Fibroblast of the conjunctiva (primary cell): ENCODE measurements around the gene TPX2.
"Not testable (repeated sequence)": the region's sequence is repeated elsewhere in the genome, so short reads cannot be mapped to it uniquely, and the experiment has no call there.

ENCODE experiments used
- DNase-seq: peaks from one replicate; pipeline ENCODE4 v3.0.0-alpha.2; 2010; ENCODE audit warnings: low read depth

TPX2 gene

GRCh38 chr20:31720486-31721407, 18.3 kb upstream of the TPX2 start:
- DNase-seq: no peak

DNA sequence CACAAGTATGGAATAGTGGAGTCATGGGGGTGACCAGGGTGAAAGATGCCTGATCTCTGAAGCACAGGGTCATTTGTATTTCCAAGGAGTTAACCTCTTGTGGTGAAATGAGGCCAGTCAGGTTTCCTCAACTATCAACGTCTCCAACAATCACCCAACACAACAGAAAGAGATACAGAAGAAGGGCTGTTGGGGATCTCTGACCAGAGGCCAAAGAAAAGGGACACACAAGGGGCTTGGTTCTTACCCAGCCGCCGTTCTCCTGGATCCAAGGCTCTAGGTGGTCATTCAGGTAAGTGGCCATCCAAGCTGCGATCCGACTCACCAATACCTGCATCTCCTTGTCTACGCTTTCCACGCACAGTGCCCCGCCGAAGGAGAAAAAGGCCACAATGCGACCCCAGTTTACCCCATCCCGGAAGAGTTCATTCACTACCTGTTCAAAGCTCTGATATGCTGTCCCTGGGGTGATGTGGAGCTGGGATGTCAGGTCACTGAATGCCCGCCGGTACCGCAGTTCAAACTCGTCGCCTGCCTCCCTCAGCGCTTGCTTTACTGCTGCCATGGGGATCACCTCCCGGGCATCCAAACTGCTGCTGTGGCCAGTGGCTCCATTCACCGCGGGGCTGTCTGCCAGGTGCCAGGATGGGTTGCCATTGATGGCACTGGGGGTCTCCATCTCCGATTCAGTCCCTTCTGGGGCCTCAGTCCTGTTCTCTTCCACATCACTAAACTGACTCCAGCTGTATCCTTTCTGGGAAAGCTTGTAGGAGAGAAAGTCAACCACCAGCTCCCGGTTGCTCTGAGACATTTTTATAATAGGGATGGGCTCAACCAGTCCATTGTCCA, 17.5 kb upstream of the TPX2 start:
- DNase-seq: no peak

DNA sequence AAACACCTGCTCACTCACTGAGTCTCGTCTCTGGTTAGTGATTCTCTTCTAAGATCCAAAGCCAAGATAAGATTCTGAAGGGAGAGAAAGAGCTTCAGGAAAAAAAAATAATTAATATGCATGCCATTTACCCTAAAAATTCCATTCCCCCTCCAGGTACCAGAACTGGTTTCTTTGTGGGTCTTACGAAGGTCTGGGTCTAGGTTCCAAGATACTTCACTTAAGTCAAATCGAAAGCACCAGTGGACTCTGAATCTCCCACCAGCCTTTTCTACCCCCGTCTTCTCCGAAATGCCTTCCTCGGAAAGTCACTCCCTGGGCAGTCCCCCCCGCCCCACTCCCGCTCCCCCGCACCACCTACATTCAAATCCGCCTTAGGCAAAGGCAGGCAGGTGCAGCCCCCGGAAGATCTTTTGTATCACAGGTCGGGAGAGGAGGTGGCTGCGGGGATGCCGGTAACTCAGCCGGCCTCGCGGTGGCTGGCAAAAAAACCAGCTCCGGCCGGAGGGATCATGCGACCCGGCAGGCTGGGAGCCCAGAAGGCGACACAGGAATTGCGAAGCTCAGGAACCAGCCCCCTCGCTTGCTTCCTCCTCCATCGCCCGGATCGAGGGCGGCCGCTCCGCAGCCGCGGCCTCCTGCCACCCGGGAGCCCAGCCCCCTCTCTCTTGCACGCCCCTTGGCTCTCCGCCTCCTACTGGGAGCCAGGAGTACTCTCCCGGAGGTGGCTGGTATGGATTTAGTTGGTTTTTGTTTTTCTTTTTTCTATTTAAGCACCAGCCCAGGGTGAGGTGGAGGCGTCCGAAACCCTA, 16.6 kb upstream of the TPX2 start, which contains the start of gene BCL2L1:
TSS of gene BCL2L1 (minus strand) at position 612 of the 812 bp plus-strand sequence. CDS start 650 bp downstream, outside the sequence.
- peak; percentile 82 for DNase-seq

DNA sequence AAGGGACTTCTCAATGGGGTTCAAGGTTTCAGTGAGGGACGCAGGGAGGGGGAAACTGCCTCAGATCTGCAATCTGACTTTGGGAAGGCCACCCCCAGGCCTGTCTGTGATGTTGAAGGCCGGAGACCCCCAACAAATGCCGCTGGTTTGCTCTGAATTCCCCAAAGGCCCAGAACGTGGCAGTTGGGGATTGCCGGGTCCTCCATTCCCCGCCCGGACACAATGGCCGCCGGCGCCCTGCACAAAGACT, 16.1 kb upstream of the TPX2 start:
- DNase-seq: no peak

GRCh38 chr20:31723319-31724078, 15.6 kb upstream of the TPX2 start:
- DNase-seq: peak; percentile 98

GRCh38 chr20:31731321-31731717, 7.8 kb upstream of the TPX2 start:
- DNase-seq: no peak

DNA sequence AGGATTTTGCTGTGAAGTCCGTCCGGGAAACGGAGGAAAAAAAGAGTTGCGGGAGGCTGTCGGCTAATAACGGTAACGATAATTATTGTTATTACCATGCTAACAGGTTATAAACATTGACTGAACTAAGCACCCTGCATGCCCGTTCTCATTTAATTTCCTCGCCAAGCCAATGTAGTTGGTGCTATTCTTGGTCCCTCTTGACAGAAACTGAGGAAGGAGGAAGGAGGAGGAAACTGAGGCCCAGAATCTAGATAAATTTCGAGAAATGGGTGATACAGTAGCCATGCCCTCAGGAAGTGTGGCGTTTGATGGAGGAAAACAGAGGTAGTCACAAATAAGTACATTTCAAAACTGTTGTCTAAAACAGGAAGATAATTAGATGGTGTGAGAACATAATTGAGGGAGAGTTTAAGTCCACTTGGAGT, 474 bp downstream of the TPX2 start:
- DNase-seq: no peak

GRCh38 chr20:31740208-31740607, 1.1 kb downstream of the TPX2 start:
- DNase-seq: no peak

- no peak for DNase-seq
Observed at GRCh38 chr20:31740656-31741323, 1.7 kb downstream of the TPX2 start.

- DNase-seq: no peak
Observed at GRCh38 chr20:31746068-31746878, 7.2 kb downstream of the TPX2 start.

- not testable (repeated sequence) for DNase-seq
Observed at GRCh38 chr20:31747028-31747427, 7.9 kb downstream of the TPX2 start.

- no peak for DNase-seq
Observed at GRCh38 chr20:31747640-31748039, 8.6 kb downstream of the TPX2 start.

DNA sequence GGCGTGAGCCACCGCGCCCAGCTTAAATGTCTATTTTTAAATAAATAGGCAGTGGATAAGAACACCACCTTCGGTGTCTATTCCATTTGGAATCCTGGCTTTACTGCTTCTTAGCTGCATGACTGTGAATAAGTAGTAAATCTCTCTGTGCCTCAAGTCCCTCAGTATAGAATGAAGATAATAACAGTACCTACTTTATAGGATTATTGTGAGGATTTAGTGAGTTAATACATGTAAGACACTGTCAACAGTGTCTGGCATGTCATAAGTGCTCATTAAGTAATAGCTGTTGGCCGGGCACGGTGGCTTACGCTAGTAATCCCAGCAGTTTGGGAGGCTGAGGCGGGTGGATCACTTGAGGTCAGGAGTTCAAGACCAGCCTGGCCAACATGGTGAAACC, 10.1 kb downstream of the TPX2 start:
- no peak for DNase-seq

DNA sequence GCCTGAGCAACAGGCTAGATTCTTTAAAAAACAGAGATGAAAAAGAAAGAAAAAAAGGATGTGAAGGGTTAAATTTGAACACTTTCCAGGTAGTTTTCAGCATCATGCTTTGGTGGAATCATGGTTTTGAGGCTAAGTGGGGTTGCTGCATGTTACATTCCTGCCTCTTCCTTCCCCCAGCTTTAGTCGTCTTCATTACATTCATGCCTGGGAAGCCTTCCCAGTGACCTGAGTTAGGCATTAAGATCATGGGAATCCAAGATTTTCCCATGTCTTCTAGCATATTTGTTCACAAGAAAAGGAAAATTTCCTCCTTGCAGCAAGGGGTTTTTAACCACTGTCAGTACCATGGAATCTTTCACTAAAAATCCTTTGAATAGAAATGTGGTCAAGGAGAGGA, 12.0 kb downstream of the TPX2 start:
- DNase-seq: peak; percentile 31

DNA sequence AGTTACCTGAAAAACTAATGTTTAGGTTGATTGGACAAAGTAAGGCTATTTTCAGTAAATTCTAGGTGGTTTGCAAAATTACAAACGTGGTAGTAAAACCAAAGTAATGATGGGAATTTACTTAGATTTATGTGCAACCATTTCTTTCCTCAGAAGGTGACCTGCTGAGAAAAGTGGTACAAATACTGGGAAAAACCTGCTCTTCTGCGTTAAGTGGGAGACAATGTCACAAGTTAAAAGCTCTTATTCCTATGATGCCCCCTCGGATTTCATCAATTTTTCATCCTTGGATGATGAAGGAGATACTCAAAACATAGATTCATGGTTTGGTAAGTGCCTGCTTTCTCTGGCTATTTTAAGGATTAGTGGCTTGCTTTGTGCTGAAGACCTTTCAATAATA, 18.2 kb downstream of the TPX2 start:
- no peak for DNase-seq

- no peak for DNase-seq
Observed at GRCh38 chr20:31758521-31758920, 19.4 kb downstream of the TPX2 start.

DNA sequence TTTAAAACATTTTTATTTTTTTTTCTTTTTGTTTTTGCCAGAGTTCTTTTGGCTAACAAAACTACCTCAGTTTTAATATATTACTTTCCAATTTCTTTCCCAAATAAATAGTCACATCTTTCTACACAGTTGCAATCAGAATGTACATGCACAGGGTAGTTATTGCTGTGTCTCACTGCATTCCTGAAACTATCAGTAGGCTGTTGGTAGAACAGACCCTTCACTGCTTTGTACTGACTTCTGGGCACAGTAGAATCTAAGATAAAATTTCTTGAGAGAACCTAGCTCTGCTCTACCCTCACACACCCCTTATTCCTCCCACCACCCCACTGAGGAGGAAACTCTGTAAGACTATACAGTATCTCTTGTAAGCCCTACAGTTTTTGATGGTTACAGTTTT, 19.9 kb downstream of the TPX2 start:
- no peak for DNase-seq

- no peak for DNase-seq
Observed at GRCh38 chr20:31759836-31760518, 20.9 kb downstream of the TPX2 start.

- peak; percentile 30 for DNase-seq
Observed at GRCh38 chr20:31760519-31761240, 21.6 kb downstream of the TPX2 start.
